ENCODE data around the gene RAPGEF6. TPM values are rescaled to one million over a fixed set of nuclear protein-coding genes. Genes with fewer than 3 reads are reported as not detected.

The RAPGEF6 gene
- total and polyA plus RNA-seq, 2 experiments from 2014 or later: 9.5 to 20.3 TPM

DNA sequence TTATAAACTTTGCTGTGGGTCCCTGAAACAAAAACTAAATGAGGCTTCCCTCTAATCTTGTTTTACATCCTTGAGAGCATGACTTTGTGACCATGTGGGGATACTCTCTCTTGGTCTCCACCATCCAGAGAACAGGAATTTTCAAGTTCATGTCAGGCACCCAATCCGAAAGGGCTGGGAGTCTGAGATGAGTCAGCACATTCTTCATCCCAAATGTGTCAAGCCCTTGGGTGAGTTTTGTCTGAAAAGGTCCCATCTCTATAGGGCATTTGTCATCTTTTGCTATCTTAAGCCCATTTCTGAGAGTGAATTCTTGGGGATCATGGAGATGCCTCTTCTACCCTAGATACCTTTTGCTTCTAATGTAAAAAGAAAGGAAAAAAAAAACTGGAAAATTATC lies 26.9 kb upstream of the RAPGEF6 start:
- H2AFZ ChIP-seq: no peak overlapping the region
- Mint-ChIP-seq H3K27me3 (ENCODE audit: insufficient read depth, low read depth, poor library complexity) (peaks cover 3% of the 10 kb centered on the region), H3K4me3 (no peak overlapping the region), H3K9me3 (peaks cover 26% of the 10 kb centered on the region), H3K27ac (no peak overlapping the region), H3K4me1 (no peaks in the 10 kb centered on the region), H3K36me3 (ENCODE audit: low read depth) (peaks cover 49% of the 10 kb centered on the region)
- H3K4me1 ChIP-seq (ENCODE audit: insufficient read depth): no peaks in the 10 kb centered on the region
- no peaks in the 10 kb centered on the region for H3K9me2 ChIP-seq (ENCODE audit: insufficient read depth)
- H3K4me2 ChIP-seq: no peak overlapping the region
- TF ChIP-seq, protein P1, sequence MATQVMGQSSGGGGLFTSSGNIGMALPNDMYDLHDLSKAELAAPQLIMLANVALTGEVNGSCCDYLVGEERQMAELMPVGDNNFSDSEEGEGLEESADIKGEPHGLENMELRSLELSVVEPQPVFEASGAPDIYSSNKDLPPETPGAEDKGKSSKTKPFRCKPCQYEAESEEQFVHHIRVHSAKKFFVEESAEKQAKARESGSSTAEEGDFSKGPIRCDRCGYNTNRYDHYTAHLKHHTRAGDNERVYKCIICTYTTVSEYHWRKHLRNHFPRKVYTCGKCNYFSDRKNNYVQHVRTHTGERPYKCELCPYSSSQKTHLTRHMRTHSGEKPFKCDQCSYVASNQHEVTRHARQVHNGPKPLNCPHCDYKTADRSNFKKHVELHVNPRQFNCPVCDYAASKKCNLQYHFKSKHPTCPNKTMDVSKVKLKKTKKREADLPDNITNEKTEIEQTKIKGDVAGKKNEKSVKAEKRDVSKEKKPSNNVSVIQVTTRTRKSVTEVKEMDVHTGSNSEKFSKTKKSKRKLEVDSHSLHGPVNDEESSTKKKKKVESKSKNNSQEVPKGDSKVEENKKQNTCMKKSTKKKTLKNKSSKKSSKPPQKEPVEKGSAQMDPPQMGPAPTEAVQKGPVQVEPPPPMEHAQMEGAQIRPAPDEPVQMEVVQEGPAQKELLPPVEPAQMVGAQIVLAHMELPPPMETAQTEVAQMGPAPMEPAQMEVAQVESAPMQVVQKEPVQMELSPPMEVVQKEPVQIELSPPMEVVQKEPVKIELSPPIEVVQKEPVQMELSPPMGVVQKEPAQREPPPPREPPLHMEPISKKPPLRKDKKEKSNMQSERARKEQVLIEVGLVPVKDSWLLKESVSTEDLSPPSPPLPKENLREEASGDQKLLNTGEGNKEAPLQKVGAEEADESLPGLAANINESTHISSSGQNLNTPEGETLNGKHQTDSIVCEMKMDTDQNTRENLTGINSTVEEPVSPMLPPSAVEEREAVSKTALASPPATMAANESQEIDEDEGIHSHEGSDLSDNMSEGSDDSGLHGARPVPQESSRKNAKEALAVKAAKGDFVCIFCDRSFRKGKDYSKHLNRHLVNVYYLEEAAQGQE (IDR thresholded peaks at IDR 0.05; ENCODE audit: unreplicated experiment): no peak
- no peak for TF ChIP-seq CREB1 (CRISPR knock-in tag; IDR thresholded peaks at IDR 0.05; ENCODE audit: low read depth)
- TF ChIP-seq EZH2phosphoT487 (IDR thresholded peaks at IDR 0.05; ENCODE audit: unreplicated experiment): no peak
- TF ChIP-seq POLR2AphosphoS5 (IDR thresholded peaks at IDR 0.05; ENCODE audit: low read depth): no peak
- TF ChIP-seq ETS1 (IDR thresholded peaks at IDR 0.05): no peak
- TF ChIP-seq ZNF114 (CRISPR knock-in tag; IDR thresholded peaks at IDR 0.05): no peak
- TF ChIP-seq, protein P2, sequence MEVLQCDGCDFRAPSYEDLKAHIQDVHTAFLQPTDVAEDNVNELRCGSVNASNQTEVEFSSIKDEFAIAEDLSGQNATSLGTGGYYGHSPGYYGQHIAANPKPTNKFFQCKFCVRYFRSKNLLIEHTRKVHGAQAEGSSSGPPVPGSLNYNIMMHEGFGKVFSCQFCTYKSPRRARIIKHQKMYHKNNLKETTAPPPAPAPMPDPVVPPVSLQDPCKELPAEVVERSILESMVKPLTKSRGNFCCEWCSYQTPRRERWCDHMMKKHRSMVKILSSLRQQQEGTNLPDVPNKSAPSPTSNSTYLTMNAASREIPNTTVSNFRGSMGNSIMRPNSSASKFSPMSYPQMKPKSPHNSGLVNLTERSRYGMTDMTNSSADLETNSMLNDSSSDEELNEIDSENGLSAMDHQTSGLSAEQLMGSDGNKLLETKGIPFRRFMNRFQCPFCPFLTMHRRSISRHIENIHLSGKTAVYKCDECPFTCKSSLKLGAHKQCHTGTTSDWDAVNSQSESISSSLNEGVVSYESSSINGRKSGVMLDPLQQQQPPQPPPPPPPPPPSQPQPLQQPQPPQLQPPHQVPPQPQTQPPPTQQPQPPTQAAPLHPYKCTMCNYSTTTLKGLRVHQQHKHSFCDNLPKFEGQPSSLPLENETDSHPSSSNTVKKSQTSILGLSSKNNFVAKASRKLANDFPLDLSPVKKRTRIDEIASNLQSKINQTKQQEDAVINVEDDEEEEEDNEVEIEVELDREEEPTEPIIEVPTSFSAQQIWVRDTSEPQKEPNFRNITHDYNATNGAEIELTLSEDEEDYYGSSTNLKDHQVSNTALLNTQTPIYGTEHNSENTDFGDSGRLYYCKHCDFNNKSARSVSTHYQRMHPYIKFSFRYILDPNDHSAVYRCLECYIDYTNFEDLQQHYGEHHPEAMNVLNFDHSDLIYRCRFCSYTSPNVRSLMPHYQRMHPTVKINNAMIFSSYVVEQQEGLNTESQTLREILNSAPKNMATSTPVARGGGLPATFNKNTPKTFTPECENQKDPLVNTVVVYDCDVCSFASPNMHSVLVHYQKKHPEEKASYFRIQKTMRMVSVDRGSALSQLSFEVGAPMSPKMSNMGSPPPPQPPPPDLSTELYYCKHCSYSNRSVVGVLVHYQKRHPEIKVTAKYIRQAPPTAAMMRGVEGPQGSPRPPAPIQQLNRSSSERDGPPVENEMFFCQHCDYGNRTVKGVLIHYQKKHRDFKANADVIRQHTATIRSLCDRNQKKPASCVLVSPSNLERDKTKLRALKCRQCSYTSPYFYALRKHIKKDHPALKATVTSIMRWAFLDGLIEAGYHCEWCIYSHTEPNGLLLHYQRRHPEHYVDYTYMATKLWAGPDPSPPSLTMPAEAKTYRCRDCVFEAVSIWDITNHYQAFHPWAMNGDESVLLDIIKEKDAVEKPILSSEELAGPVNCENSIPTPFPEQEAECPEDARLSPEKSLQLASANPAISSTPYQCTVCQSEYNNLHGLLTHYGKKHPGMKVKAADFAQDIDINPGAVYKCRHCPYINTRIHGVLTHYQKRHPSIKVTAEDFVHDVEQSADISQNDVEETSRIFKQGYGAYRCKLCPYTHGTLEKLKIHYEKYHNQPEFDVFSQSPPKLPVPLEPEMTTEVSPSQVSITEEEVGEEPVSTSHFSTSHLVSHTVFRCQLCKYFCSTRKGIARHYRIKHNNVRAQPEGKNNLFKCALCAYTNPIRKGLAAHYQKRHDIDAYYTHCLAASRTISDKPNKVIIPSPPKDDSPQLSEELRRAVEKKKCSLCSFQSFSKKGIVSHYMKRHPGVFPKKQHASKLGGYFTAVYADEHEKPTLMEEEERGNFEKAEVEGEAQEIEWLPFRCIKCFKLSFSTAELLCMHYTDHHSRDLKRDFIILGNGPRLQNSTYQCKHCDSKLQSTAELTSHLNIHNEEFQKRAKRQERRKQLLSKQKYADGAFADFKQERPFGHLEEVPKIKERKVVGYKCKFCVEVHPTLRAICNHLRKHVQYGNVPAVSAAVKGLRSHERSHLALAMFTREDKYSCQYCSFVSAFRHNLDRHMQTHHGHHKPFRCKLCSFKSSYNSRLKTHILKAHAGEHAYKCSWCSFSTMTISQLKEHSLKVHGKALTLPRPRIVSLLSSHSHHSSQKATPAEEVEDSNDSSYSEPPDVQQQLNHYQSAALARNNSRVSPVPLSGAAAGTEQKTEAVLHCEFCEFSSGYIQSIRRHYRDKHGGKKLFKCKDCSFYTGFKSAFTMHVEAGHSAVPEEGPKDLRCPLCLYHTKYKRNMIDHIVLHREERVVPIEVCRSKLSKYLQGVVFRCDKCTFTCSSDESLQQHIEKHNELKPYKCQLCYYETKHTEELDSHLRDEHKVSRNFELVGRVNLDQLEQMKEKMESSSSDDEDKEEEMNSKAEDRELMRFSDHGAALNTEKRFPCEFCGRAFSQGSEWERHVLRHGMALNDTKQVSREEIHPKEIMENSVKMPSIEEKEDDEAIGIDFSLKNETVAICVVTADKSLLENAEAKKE (CRISPR knock-in tag; IDR thresholded peaks at IDR 0.05): no peak
- TF ChIP-seq ZNF331 (CRISPR knock-in tag; IDR thresholded peaks at IDR 0.05; ENCODE audit: low read depth): no peak
- DNase-seq (ENCODE audit: low spot score) (no peak), ATAC-seq (no peak)
- H3K27me3 ChIP-seq (ENCODE audit: insufficient read depth): no peaks in the 10 kb centered on the region
- no peaks in the 10 kb centered on the region for H3K79me2 ChIP-seq (replicated peaks; ENCODE audit: insufficient read depth)
- no peaks in the 10 kb centered on the region for H3F3A ChIP-seq (replicated peaks; ENCODE audit: low read depth)
- no peak overlapping the region for H3K4me3 ChIP-seq
- H3K36me3 ChIP-seq (ENCODE audit: insufficient read depth): peaks cover 10% of the 10 kb centered on the region; the same call in 1 of the 2 replicates
- H3K27ac ChIP-seq (ENCODE audit: low read depth): no peak overlapping the region
- no peaks in the 10 kb centered on the region for H4K20me1 ChIP-seq (replicated peaks; ENCODE audit: insufficient read depth)

Measured in GM23338 (cell line).